ENCODE results near the gene NOL4L. TPM values are rescaled to one million over a fixed set of nuclear protein-coding genes. Genes with fewer than 3 reads are reported as not detected.

The NOL4L gene
- total and polyA plus RNA-seq, 7 donors: 0.61 to 2.7 (median 1.3) TPM

DNA sequence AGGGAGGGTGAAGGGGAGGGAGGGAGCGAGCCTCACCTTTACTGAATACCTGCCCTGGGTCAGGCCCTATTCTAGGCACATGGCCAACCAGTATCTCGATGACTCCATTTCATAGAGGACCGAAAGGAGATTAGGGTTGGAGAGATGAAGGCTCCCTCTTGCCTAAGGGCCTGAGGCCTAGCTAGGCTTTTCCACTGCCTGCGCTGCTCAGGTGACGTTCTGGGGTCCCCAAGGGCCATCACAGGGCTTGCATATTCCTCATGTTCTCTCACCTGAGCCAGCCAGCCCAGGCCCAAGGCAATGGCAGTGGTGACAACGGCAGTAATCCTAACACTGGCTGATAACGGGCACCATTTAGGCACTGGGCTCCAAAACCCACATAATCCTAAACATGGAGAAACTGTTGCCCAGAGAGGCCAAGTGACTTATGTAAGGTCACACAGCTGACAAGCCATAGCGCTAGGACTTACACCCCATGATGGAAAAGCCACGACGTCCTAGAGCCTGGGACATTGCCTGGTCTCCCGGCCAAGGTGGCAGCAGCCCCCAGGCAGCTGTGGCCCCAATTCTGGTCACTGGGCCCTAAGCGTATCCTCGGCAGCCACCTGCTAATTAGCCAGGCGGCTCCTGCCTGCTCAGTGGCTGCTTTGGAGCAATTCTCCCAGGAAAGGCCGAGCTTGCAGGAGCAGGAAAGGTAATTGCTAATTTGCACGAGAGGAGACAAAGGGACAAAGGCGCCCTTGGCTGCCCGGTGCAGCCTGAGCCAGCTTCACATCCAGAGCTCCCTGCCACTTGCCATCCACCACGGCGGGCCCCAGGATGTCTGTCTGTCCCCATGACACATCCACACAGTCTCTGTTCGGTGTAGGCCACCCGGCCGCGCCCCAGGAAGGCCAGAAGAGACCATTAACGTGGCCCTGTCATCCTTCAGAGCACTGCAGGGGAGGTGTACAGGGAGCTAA lies 21.5 kb downstream of the NOL4L start:
- ATAC-seq (no peak), DNase-seq (no peak)
- intact Hi-C loops (cut with DNase I): no loop called here
- TF ChIP-seq, protein P1, sequence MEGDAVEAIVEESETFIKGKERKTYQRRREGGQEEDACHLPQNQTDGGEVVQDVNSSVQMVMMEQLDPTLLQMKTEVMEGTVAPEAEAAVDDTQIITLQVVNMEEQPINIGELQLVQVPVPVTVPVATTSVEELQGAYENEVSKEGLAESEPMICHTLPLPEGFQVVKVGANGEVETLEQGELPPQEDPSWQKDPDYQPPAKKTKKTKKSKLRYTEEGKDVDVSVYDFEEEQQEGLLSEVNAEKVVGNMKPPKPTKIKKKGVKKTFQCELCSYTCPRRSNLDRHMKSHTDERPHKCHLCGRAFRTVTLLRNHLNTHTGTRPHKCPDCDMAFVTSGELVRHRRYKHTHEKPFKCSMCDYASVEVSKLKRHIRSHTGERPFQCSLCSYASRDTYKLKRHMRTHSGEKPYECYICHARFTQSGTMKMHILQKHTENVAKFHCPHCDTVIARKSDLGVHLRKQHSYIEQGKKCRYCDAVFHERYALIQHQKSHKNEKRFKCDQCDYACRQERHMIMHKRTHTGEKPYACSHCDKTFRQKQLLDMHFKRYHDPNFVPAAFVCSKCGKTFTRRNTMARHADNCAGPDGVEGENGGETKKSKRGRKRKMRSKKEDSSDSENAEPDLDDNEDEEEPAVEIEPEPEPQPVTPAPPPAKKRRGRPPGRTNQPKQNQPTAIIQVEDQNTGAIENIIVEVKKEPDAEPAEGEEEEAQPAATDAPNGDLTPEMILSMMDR (IDR thresholded peaks at IDR 0.05): no peak
- Histone ChIP-seq H3K4me1 (no peaks in the 10 kb centered on the region), H3K27me3 (ENCODE audit: insufficient read depth in 3 of 3, low read length in 2 of 3) (peaks cover 0 to 16% (median 2%) of the 10 kb centered on the region in 3 donors), H3K4me3 (no peak overlapping the region), H3K27ac (no peak overlapping the region), H3K9me3 (no peaks in the 10 kb centered on the region), H3K36me3 (ENCODE audit: insufficient read depth in 1 of 2, low read depth in 1 of 2) (no peaks in the 10 kb centered on the region)
- 80 to 82% (median 81%) methylated on average over 24 to 25 of the region's 25 CpGs for WGBS, 3 donors

DNA sequence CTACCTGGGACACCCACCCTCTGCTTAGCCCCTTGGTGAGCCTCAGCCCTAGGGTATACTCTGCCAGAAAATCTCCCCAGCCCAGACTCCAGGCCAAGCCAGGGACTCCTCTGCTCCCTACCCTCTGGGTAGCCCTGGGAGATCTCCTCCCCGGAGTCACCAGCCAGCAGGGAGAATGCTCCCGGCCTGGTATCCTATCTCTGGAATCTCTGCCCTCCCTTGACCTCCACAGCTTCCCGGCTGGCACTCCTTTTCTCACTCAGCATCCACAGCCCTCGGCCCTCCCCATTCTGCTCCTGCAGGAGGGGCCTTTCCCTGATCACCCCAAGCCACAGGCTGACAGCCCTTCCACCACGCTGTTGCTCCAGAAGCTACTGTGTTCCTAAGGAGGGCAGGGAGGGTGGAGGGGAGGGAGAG lies 22.6 kb downstream of the NOL4L start:
- TF ChIP-seq, protein P1 (IDR thresholded peaks at IDR 0.05): no peak

DNA sequence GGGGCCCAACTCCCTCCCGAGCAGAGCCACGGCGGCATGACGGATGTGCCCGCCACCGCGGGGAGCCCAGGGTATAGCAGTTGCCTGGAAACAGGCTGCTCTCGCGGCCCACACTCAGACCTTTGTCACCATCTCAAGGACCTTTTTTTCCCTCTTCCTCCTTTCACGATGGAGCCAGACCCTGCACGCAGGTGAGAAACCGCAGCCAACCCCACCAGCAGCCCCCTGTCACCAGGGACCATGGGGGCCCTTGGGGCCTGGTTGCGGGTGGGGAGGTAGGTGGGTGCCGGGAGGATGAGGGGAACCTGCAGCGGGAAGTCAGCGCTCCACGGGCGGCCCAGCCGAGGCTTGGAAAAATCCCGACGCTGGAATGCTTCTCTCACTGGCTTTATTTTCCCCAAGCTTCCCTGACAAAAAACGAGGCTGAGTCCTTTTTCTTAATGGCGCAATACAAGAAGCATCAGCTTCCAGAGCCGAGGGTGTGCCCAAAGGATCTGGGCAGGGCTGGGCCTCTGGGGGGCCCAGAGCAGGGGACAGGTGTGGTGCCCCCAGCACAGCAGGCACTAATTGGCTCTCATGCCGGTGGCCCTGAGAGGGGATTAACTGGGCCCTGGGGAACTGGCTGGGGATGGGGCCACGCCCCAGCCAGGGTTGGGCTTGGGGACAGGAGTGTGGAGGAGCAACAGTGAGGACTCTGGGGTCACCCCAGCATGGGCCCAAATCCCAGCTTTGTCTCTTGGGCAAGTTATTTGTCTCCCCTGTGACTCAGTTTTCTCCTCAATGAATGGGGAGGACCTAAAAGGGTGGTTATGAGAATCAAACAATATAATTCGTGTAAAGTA lies 23.9 kb downstream of the NOL4L start:
- 49 to 52% (median 51%) methylated on average over 23 to 27 of the region's 27 CpGs for WGBS, 3 donors
- Histone ChIP-seq H3K27me3 (ENCODE audit: insufficient read depth in 3 of 3, low read length in 2 of 3) (peaks cover 0 to 29% (median 6%) of the 10 kb centered on the region in 3 donors), H3K4me3 (no peak overlapping the region), H3K4me1 (no peaks in the 10 kb centered on the region), H3K36me3 (ENCODE audit: insufficient read depth in 1 of 2, low read depth in 1 of 2) (no peaks in the 10 kb centered on the region), H3K9me3 (no peaks in the 10 kb centered on the region), H3K27ac (no peak overlapping the region)
- ATAC-seq (no peak), DNase-seq (no peak)
- TF ChIP-seq, protein P1 (IDR thresholded peaks at IDR 0.05): no peak
- intact Hi-C loops (cut with DNase I): no loop called here

More for the DNA sequence above, 22.6 kb downstream of the NOL4L start:
- ATAC-seq (no peak), DNase-seq (no peak)
- Histone ChIP-seq H3K9me3 (no peaks in the 10 kb centered on the region), H3K27ac (no peak overlapping the region), H3K36me3 (ENCODE audit: insufficient read depth in 1 of 2, low read depth in 1 of 2) (no peaks in the 10 kb centered on the region), H3K4me1 (no peaks in the 10 kb centered on the region), H3K27me3 (ENCODE audit: insufficient read depth in 3 of 3, low read length in 2 of 3) (peaks cover 0 to 19% (median 2%) of the 10 kb centered on the region in 3 donors), H3K4me3 (no peak overlapping the region)
- 29 to 52% (median 48%) methylated on average over 5 of the region's 5 CpGs for WGBS, 3 donors
- intact Hi-C loops (cut with DNase I): no loop called here

DNA sequence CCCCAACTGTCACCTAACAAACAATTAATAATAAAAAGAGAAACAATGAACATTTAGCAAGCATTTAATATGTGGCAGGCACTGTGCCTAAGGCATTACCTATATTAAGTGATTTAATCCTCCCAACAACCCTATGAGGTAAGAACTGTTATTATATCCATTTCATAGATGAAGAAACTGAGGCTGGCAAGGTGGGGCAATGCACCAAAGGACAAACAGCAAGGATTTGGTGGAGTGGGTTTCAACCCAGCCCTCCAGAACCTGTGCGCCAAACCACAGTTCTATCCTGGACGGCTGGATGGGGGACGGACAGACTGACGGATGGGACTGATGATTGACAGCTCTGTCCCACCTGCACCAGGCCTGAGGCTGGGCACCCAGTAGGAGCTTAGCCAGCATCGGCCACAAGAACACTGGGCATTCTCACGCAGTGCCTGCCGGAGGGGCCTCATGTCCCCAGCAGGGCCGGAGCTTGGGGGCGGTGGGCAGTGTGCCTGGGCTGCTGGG lies 24.6 kb downstream of the NOL4L start:
- 71 to 82% (median 80%) methylated on average over 8 to 9 of the region's 9 CpGs for WGBS, 3 donors
- no peak for DNase-seq
- Histone ChIP-seq H3K4me3 (no peak overlapping the region), H3K27me3 (ENCODE audit: insufficient read depth in 3 of 3, low read length in 2 of 3) (peaks cover 0 to 32% (median 6%) of the 10 kb centered on the region in 3 donors), H3K27ac (no peak overlapping the region), H3K9me3 (no peaks in the 10 kb centered on the region), H3K4me1 (no peaks in the 10 kb centered on the region), H3K36me3 (ENCODE audit: insufficient read depth in 1 of 2, low read depth in 1 of 2) (no peaks in the 10 kb centered on the region)
- no peak for ATAC-seq
- intact Hi-C loops (cut with DNase I): no loop called here
- TF ChIP-seq, protein P1 (IDR thresholded peaks at IDR 0.05): no peak
